OCI-LY3 (cell line): ENCODE measurements around the gene NOS1.

Source experiments
- EZH2phosphoT487 ChIP-seq: fragments of 200-600 bp; shearing (Covaris generic); IDR thresholded peaks from 2 replicates; pipeline ENCODE4 v1.6.1; 2018; ENCODE audit warnings: antibody characterized with exemption, mixed run types, low read depth
- TF ChIP-seq, protein P1 (sequence below): fragments of 200-600, 300-600 bp; sonication (generic); IDR thresholded peaks from 2 replicates; pipeline ENCODE4 v1.5.1; 2014; ENCODE audit warnings: antibody characterized with exemption, low read length, low read depth

DNA sequence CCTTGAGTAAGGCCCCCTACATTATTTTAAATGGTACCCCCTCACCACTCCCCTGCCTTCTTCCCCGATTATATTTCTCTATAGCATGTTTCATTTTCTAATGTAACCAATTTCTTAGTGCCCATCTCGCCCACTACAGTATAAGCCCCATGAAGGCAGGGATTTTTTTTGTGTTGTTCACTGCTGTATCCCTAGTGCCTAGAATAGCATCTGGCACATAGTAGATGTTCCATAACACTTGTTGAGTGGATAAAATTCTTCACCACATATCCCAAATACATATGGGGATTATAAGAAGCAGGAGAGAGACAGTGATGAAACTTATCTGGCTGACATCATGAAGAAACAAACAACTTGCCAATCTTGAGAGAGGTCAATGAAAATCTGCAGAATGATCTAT lies 182.7 kb downstream of the NOS1 start:
- TF ChIP-seq, protein P1, sequence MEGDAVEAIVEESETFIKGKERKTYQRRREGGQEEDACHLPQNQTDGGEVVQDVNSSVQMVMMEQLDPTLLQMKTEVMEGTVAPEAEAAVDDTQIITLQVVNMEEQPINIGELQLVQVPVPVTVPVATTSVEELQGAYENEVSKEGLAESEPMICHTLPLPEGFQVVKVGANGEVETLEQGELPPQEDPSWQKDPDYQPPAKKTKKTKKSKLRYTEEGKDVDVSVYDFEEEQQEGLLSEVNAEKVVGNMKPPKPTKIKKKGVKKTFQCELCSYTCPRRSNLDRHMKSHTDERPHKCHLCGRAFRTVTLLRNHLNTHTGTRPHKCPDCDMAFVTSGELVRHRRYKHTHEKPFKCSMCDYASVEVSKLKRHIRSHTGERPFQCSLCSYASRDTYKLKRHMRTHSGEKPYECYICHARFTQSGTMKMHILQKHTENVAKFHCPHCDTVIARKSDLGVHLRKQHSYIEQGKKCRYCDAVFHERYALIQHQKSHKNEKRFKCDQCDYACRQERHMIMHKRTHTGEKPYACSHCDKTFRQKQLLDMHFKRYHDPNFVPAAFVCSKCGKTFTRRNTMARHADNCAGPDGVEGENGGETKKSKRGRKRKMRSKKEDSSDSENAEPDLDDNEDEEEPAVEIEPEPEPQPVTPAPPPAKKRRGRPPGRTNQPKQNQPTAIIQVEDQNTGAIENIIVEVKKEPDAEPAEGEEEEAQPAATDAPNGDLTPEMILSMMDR, result no peak
- no peak for TF ChIP-seq EZH2phosphoT487
